Keratinocyte (primary cell): ENCODE measurements around the gene SKIC8. TPM values are rescaled to one million over a fixed set of nuclear protein-coding genes. Genes with fewer than 3 reads are reported as not detected.

Experiments
- DNase-seq: peaks from one replicate; pipeline ENCODE4 v3.0.0-alpha.2; 2011; ENCODE audit warnings: low read depth, missing footprints, low spot score
- FAIRE-seq: peaks from 2 replicates; lab custom pipeline; 2011; peaks lifted over from hg19 to GRCh38; lab: Jason Lieb, UNC
- H2AFZ ChIP-seq: 2 replicates; pipeline ENCODE4 v1.6.0; 2012; ENCODE audit warnings: low read length, control low read depth, inconsistent platforms; ENCODE audit not compliant: control insufficient read depth
- H3K27ac ChIP-seq: 2 replicates; pipeline ENCODE4 v1.5.1; 2011; ENCODE audit warnings: low read length; ENCODE audit not compliant: control insufficient read depth, insufficient read depth
- H3K27me3 ChIP-seq: 3 replicates; pipeline ENCODE4 v1.6.0; 2011; ENCODE audit warnings: low read length; ENCODE audit not compliant: control insufficient read depth, insufficient read depth; ENCODE audit errors: extremely low read depth
- H3K36me3 ChIP-seq, 2 experiments: 2 replicates in 1 of 2; 3 replicates in 1 of 2; pipeline ENCODE4 v1.5.1; 2011; ENCODE audit warnings: low read length in 2 of 2, mild to moderate bottlenecking in 1 of 2; ENCODE audit not compliant: control insufficient read depth in 2 of 2, insufficient read depth in 2 of 2; ENCODE audit errors: extremely low read depth in 1 of 2
- H3K4me1 ChIP-seq: 3 replicates; pipeline ENCODE4 v1.5.1; 2011; ENCODE audit warnings: low read length; ENCODE audit not compliant: control insufficient read depth, insufficient read depth; ENCODE audit errors: extremely low read depth
- H3K4me2 ChIP-seq: 3 replicates; pipeline ENCODE4 v1.6.0; 2011; ENCODE audit warnings: low read depth, low read length; ENCODE audit not compliant: control insufficient read depth, insufficient read depth; ENCODE audit errors: extremely low read depth
- H3K4me3 ChIP-seq, 3 experiments: fragments of 200-600 bp in 1 of 3; sonication (generic) in 1 of 3; 2 replicates in 2 of 3; 3 replicates in 1 of 3; pipeline ENCODE4 v1.5.1; 2011 to 2016; ENCODE audit warnings: low read length in 3 of 3, mild to moderate bottlenecking in 3 of 3, control low read depth in 2 of 3, inconsistent platforms in 1 of 3, low read depth in 1 of 3, mixed read lengths in 1 of 3, mixed run types in 1 of 3, moderate library complexity in 1 of 3; ENCODE audit not compliant: control insufficient read depth in 2 of 3, insufficient read depth in 2 of 3; ENCODE audit errors: extremely low read depth in 1 of 3
- H3K79me2 ChIP-seq: 2 replicates; pipeline ENCODE4 v1.6.0; 2012; ENCODE audit warnings: low read length; ENCODE audit not compliant: control insufficient read depth, insufficient read depth
- H3K9ac ChIP-seq: 3 replicates; pipeline ENCODE4 v1.6.0; 2011; ENCODE audit warnings: low read length; ENCODE audit not compliant: control insufficient read depth, insufficient read depth; ENCODE audit errors: extremely low read depth
- H3K9me1 ChIP-seq: 3 replicates; pipeline ENCODE4 v1.6.0; 2011; ENCODE audit warnings: low read length; ENCODE audit not compliant: control insufficient read depth, insufficient read depth; ENCODE audit errors: extremely low read depth
- H3K9me3 ChIP-seq: 2 replicates; pipeline ENCODE4 v1.5.1; 2012; ENCODE audit warnings: low read depth, low read length; ENCODE audit not compliant: control insufficient read depth
- H4K20me1 ChIP-seq: 3 replicates; pipeline ENCODE4 v1.6.0; 2011; ENCODE audit warnings: low read length; ENCODE audit not compliant: control insufficient read depth, insufficient read depth; ENCODE audit errors: extremely low read depth
- CTCF ChIP-seq, 3 experiments: IDR thresholded peaks in 1 of 3; conservative IDR thresholded peaks in 1 of 3; optimal IDR thresholded peaks in 1 of 3; 2 replicates in 2 of 3; 3 replicates in 1 of 3; pipeline versions ENCODE3 to v1.5.1; 2011; ENCODE audit warnings: low read length in 3 of 3, mild to moderate bottlenecking in 3 of 3, moderate library complexity in 2 of 3, control low read depth in 1 of 3, inconsistent platforms in 1 of 3; ENCODE audit not compliant: insufficient read depth in 2 of 3; ENCODE audit errors: extremely low read depth in 1 of 3
- EZH2 ChIP-seq: IDR thresholded peaks from one replicate; pipeline ENCODE4 v1.6.1; 2012; ENCODE audit warnings: inconsistent platforms, mild to moderate bottlenecking, low read length, moderate library complexity
- dilution Hi-C: fragments of 300-500 bp; cut with MboI; formaldehyde crosslinking; loops from one replicate; pipeline ENCODE4 v1.7.0; 2020; ENCODE audit warnings: low sequenced_read_pairs; ENCODE audit not compliant: extremely low pct_ligation_motif_present
- polyA plus RNA-seq, 5 experiments: library from polyadenylated mRNA; depleted of rRNA in 3 of 5; stranded (reverse) in 3 of 5; stranded (forward) in 1 of 5; unstranded in 1 of 5; fragments of >200 nt; gene quantifications; 1 replicate in 1 of 5; 2 replicates in 3 of 5; 3 replicates in 1 of 5; pipeline versions ENCODE4 v1.2.1 to v1.2.3, GENCODE V29; 2011 to 2012; ENCODE audit warnings: missing spikeins in 2 of 5, low read depth in 1 of 5, low replicate concordance in 1 of 5

The SKIC8 gene
- polyA plus RNA-seq, 1 donor (not counting 4 experiments of a cell fraction or from before 2014, with no cell fraction given), result 101 TPM

DNA sequence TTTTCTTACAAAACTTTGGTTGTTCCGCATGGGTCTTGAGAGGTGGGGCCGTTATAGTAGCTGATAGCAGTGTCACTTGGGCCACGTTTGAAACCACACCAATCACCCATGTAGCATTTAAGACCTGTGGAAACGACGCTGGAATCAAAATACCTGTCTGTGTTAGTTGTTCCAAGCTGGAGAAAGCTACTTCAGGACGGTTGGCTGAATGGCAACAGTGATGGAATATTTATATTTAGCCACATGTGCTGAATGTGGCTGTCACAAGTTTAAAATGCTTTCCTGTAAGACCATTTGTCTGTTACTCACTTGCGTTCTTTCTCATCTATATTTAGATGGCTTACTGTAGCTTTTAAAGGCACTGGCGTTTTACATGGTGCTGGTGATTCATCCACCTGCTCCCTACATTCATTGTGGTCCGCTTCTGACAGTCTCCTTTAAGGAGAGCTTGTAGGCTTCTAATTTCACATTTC, 33.6 kb downstream of the SKIC8 start:
- H3K27me3 ChIP-seq, result no peaks in the 10 kb centered on the region
- no peaks in the 10 kb centered on the region for H3K9me1 ChIP-seq
- DNase-seq (peak; percentile 13), FAIRE-seq (peak; percentile 61)
- H3K9ac ChIP-seq, result no peak overlapping the region
- no peaks in the 10 kb centered on the region for H3K9me3 ChIP-seq
- H3K27ac ChIP-seq, result no peak overlapping the region
- no peak overlapping the region for H2AFZ ChIP-seq
- no peaks in the 10 kb centered on the region for H4K20me1 ChIP-seq
- H3K36me3 ChIP-seq, result no peaks in the 10 kb centered on the region
- H3K4me1 ChIP-seq, result peaks cover 18% of the 10 kb centered on the region
- no peak for TF ChIP-seq EZH2
- TF ChIP-seq CTCF (optimal IDR thresholded peaks at IDR 0.05 in 1 of 3, IDR thresholded peaks at IDR 0.05 in 1 of 3, conservative IDR thresholded peaks at IDR 0.05 in 1 of 3; ENCODE audit: extremely low read depth in 1 of 3, insufficient read depth in 2 of 3, low read length in 3 of 3), result no peak
- dilution Hi-C loops, result no loop called here
- peak overlapping the region; percentile 80 for H3K4me2 ChIP-seq
- H3K4me3 ChIP-seq, result peak overlapping the region in 1 of 3 experiments; percentile 68
- H3K79me2 ChIP-seq, result no peaks in the 10 kb centered on the region

GRCh38 chr15:78265137-78265460, 34.3 kb downstream of the SKIC8 start:
- Histone ChIP-seq H3K27ac (no peak overlapping the region), H4K20me1 (no peaks in the 10 kb centered on the region), H3K9ac (peak overlapping the region; percentile 51), H3K9me1 (no peaks in the 10 kb centered on the region), H3K9me3 (no peaks in the 10 kb centered on the region), H3K4me2 (peak overlapping the region; percentile 80), H3K27me3 (no peaks in the 10 kb centered on the region), H2AFZ (peak overlapping the region; percentile 45), H3K36me3 (no peaks in the 10 kb centered on the region), H3K4me1 (peaks cover 18% of the 10 kb centered on the region), H3K79me2 (no peaks in the 10 kb centered on the region), H3K4me3 (peak overlapping the region; percentile 43 to 68 (median 44))
- FAIRE-seq (no peak), DNase-seq (no peak)
- no peak for TF ChIP-seq EZH2
- TF ChIP-seq CTCF (optimal IDR thresholded peaks at IDR 0.05 in 1 of 3, IDR thresholded peaks at IDR 0.05 in 1 of 3, conservative IDR thresholded peaks at IDR 0.05 in 1 of 3; ENCODE audit: extremely low read depth in 1 of 3, insufficient read depth in 2 of 3, low read length in 3 of 3), result no peak
- dilution Hi-C loops, result no loop called here
